Measurements from ENCODE around the gene PEX11G. TPM values are rescaled to one million over a fixed set of nuclear protein-coding genes. Genes with fewer than 3 reads are reported as not detected.

The PEX11G gene
- total and polyA plus RNA-seq, 9 of the 15 experiments (the other 6 are each of a cell fraction or from before 2014, with no cell fraction given) = 0.07 to 3.2 (median 0.70) TPM; not detected in 1

- TF ChIP-seq ZBTB2 (IDR thresholded peaks at IDR 0.05) (no peak), FOXA3 (CRISPR knock-in tag; conservative IDR thresholded peaks at IDR 0.05 in 1 of 2, IDR thresholded peaks at IDR 0.05 in 1 of 2) (no peak), ZNF140 (CRISPR knock-in tag; IDR thresholded peaks at IDR 0.05) (no peak), FOXK2 (conservative IDR thresholded peaks at IDR 0.05 in 1 of 2, IDR thresholded peaks at IDR 0.05 in 1 of 2; ENCODE audit: low read depth in 2 of 2) (peak; percentile 35 to 68; a peak in 3 of 4 replicates), CCAR2 (IDR thresholded peaks at IDR 0.05; ENCODE audit: low read depth, low read length) (no peak), PML (IDR thresholded peaks at IDR 0.05; ENCODE audit: low read length) (no peak), HCFC1 (IDR thresholded peaks at IDR 0.05; ENCODE audit: low read depth, low read length) (no peak), KDM4B (IDR thresholded peaks at IDR 0.05; ENCODE audit: borderline replicate concordance in 2 of 2, low read depth in 1 of 2) (no peak), NFRKB (IDR thresholded peaks at IDR 0.05; ENCODE audit: low read depth) (peak; percentile 39; the same call in 1 of the 2 replicates), POLR2H (tag; IDR thresholded peaks at IDR 0.05; ENCODE audit: low read depth) (no peak), TCFL5 (CRISPR knock-in tag; conservative IDR thresholded peaks at IDR 0.05) (no peak), NEUROD1 (IDR thresholded peaks at IDR 0.05; ENCODE audit: borderline replicate concordance, low read depth, low read length, partially characterized antibody) (no peak), ZNF184 (CRISPR knock-in tag; IDR thresholded peaks at IDR 0.05) (no peak), IRF2 (CRISPR knock-in tag; IDR thresholded peaks at IDR 0.05) (no peak), ILK (tag; IDR thresholded peaks at IDR 0.05; ENCODE audit: borderline replicate concordance, low read depth) (no peak), ASH1L (IDR thresholded peaks at IDR 0.05; ENCODE audit: borderline replicate concordance, low read depth, partially characterized antibody) (no peak), RBFOX2 (IDR thresholded peaks at IDR 0.05; ENCODE audit: low read depth, low read length) (no peak), ZSCAN29 (IDR thresholded peaks at IDR 0.05) (0 out of 2 replicates have a peak, but pooled peaks have one; percentile 31)
Observed at GRCh38 chr19:7506385-7507328, 17.8 kb upstream of the PEX11G start (continued).

All from K562 (cell line).